Heart left ventricle (tissue), 13 donors: ENCODE measurements around the gene IPO4.

ENCODE experiments used
- POLR2A ChIP-seq, 2 donors: fragments of 450-650 bp; IDR thresholded peaks; one replicate each; pipeline ENCODE4 v1.6.1; 2017; ENCODE audit warnings: antibody characterized with exemption in 2 of 2, mild to moderate bottlenecking in 2 of 2, moderate library complexity in 2 of 2
- TF ChIP-seq, protein P1 (sequence below), 12 donors: fragments of 200-600 bp; sonication (generic) in 4 of 12; IDR thresholded peaks; one replicate each; pipeline versions ENCODE4 v1.5.0 to v1.8.0; 2018 to 2022; ENCODE audit warnings: antibody characterized with exemption in 12 of 12, mild to moderate bottlenecking in 5 of 12
- donor health status: ischemic (EF 13 %, LVEDD 7.1; RV severe dilation, severe dysfunction).
- donor health status: DM: no; HTN: yes; CAD: no.
- donor health status: DM: no; HTN: no; CAD: no.
- donor health status: ischemic (EF 25% LVEDD 6.9; RV normal size, moderate dysfunction).
- donor health status: ischemic (EF 25% LVEDD 5.7; RV mildly dilated, moderate dysfunction).
- donor health status: ischemic (EF 35%, LVEDD 5.7; RV mildly dilated, moderate dysfunction).
- donor health status: nonischemic (EF 11% LVEDD 7.7; RV severe dilation, severe dysfunction).
- donor health status: DM: yes; HTN: yes; CAD: no.
- donor health status: PGD.
- donor health status: ischemic (EF 29% LVEDD 5.4; RV normal size, mild dysfunction).
- donor health status: nonischemic (EF 23%, LVEDD 6.1; RV moderate dilation, normal function).

DNA sequence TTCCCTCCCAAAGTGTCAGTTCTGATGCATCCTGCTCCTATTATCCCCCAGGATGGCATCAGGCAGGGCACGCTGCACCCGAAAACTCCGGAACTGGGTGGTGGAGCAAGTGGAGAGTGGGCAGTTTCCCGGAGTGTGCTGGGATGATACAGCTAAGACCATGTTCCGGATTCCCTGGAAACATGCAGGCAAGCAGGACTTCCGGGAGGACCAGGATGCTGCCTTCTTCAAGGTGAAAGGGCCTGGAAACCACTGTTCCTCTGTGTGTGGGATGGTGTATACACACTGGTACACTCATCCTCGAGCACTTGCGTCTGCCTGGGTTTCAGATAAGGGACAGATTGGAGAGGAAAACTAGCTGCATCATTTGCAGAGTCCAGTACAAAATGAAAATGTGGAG, 26.5 kb downstream of the IPO4 start:
- no peak for TF ChIP-seq POLR2A (IDR thresholded peaks at IDR 0.05)
- TF ChIP-seq, protein P1, sequence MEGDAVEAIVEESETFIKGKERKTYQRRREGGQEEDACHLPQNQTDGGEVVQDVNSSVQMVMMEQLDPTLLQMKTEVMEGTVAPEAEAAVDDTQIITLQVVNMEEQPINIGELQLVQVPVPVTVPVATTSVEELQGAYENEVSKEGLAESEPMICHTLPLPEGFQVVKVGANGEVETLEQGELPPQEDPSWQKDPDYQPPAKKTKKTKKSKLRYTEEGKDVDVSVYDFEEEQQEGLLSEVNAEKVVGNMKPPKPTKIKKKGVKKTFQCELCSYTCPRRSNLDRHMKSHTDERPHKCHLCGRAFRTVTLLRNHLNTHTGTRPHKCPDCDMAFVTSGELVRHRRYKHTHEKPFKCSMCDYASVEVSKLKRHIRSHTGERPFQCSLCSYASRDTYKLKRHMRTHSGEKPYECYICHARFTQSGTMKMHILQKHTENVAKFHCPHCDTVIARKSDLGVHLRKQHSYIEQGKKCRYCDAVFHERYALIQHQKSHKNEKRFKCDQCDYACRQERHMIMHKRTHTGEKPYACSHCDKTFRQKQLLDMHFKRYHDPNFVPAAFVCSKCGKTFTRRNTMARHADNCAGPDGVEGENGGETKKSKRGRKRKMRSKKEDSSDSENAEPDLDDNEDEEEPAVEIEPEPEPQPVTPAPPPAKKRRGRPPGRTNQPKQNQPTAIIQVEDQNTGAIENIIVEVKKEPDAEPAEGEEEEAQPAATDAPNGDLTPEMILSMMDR (IDR thresholded peaks at IDR 0.05): no peak
